Fibroblast of lung (primary cell): ENCODE measurements around the gene BCL7A. TPM values are rescaled to one million over a fixed set of nuclear protein-coding genes. Genes with fewer than 3 reads are reported as not detected.
"Not testable (repeated sequence)": the region's sequence is repeated elsewhere in the genome, so short reads cannot be mapped to it uniquely, and the experiment has no call there.

Experiments used
- DNase-seq, 2 donors: peaks; one replicate each; pipeline versions ENCODE4 v3.0.0 to v3.0.0-alpha.2; 2010; ENCODE audit warnings: low read depth in 2 of 2
- H2AFZ ChIP-seq: 2 replicates; pipeline ENCODE4 v1.5.1; 2012; ENCODE audit warnings: low read length, control low read depth, inconsistent platforms
- H3K27ac ChIP-seq: 2 replicates; pipeline ENCODE4 v1.5.1; 2011; ENCODE audit warnings: low read length, control low read depth; ENCODE audit not compliant: insufficient read depth
- H3K27me3 ChIP-seq: 2 replicates; pipeline ENCODE4 v1.5.1; 2011; ENCODE audit warnings: mild to moderate bottlenecking, low read length; ENCODE audit not compliant: control insufficient read depth, insufficient read depth
- H3K36me3 ChIP-seq: 2 replicates; pipeline ENCODE4 v1.5.1; 2011; ENCODE audit warnings: low read length; ENCODE audit not compliant: control insufficient read depth, insufficient read depth
- H3K4me1 ChIP-seq: 2 replicates; pipeline ENCODE4 v1.5.1; 2011; ENCODE audit warnings: low read length; ENCODE audit not compliant: control insufficient read depth, insufficient read depth; ENCODE audit errors: extremely low read depth
- H3K4me2 ChIP-seq: 2 replicates; pipeline ENCODE4 v1.5.1; 2011; ENCODE audit warnings: low read length, control low read depth; ENCODE audit not compliant: insufficient read depth; ENCODE audit errors: extremely low read depth
- H3K4me3 ChIP-seq, 4 experiments: fragments of 200-600 bp in 1 of 4; sonication (generic) in 1 of 4; replicated peaks in 1 of 4; 2 replicates each; pipeline ENCODE4 v1.5.1; 2011 to 2016; ENCODE audit warnings: low read length in 4 of 4, low read depth in 3 of 4, mild to moderate bottlenecking in 3 of 4, control low read depth in 2 of 4, inconsistent platforms in 1 of 4, mixed read lengths in 1 of 4; ENCODE audit not compliant: insufficient read depth in 1 of 4; ENCODE audit errors: control extremely low read depth in 1 of 4
- H3K79me2 ChIP-seq: 2 replicates; pipeline ENCODE4 v1.5.1; 2012; ENCODE audit warnings: mild to moderate bottlenecking, low read length, inconsistent platforms; ENCODE audit not compliant: control insufficient read depth, insufficient read depth
- H3K9ac ChIP-seq: 2 replicates; pipeline ENCODE4 v1.5.1; 2011; ENCODE audit warnings: mild to moderate bottlenecking, low read length, control low read depth; ENCODE audit not compliant: insufficient read depth
- H3K9me3 ChIP-seq: 2 replicates; pipeline ENCODE4 v1.5.1; 2012; ENCODE audit warnings: low read depth, low read length; ENCODE audit not compliant: control insufficient read depth, insufficient read depth
- H4K20me1 ChIP-seq: 2 replicates; pipeline ENCODE4 v1.5.1; 2011; ENCODE audit warnings: low read length; ENCODE audit not compliant: control insufficient read depth, insufficient read depth; ENCODE audit errors: extremely low read depth
- EZH2 ChIP-seq: IDR thresholded peaks from 2 replicates; pipeline ENCODE4 v1.5.1; 2012; ENCODE audit warnings: low read length, control low read depth, mild to moderate bottlenecking; ENCODE audit errors: missing control alignments
- polyA plus RNA-seq, 2 donors: library from polyadenylated mRNA; depleted of rRNA in 1 of 2; stranded (reverse) in 1 of 2; unstranded in 1 of 2; fragments of >200 nt; gene quantifications; 2 replicates each; pipeline ENCODE4 v1.2.1, GENCODE V29; 2011 to 2012; ENCODE audit warnings: missing spikeins in 1 of 2
- total RNA-seq: library from RNA; depleted of rRNA; stranded (reverse); fragments of >200 nt; gene quantifications from 2 replicates; pipeline ENCODE4 v1.2.1, GENCODE V29; 2014
- TF ChIP-seq, protein P1 (sequence below), 2 donors: IDR thresholded peaks in 1 of 2; conservative IDR thresholded peaks in 1 of 2; 1 replicate in 1 of 2; 2 replicates in 1 of 2; pipeline ENCODE4 v1.5.1; 2011 to 2012; ENCODE audit warnings: low read length in 2 of 2, control low read depth in 1 of 2, inconsistent platforms in 1 of 2, low read depth in 1 of 2, mild to moderate bottlenecking in 1 of 2

Gene BCL7A
- total and polyA plus RNA-seq, 2 donors (not counting 1 experiment from before 2014, with no cell fraction given), result 3.8 to 7.4 TPM

DNA sequence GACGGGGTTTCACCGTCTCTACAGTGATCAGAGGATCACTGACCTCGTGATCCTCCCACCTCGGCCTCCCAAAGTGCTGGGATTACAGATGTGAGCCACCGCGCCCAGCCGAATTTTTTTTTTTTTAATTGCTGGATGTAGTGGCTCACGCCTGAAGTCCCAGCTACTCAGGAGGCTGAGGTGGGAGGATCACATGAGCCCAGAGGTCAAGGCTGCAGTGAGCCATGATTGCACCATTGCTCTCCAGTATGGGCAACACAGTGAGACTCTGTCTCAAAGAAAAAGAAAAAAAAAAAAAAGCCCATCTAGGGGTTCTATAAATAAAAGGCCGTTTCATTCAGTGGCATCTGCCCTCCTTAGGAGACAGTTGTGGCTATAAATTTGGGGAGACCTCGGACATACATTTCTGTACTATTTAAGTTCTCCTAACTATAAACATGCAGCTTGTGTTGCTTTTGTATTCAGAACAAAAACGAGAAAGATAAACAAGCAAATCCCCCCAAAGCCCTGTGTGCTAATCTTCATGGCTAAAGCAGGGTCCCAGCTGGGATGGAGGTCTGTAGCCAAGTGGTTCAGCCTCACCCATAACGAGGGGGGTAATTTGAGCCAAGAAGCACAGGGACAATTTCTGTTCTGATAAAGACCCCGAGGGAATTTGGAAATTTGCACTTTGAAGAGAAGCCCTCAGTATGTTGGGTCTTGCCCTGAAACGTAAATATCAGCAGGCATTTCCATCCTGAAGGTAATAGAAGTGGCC is 35.0 kb upstream of the BCL7A start:
- H3K27ac ChIP-seq, result no peak overlapping the region
- no peak overlapping the region for H3K4me3 ChIP-seq
- no peaks in the 10 kb centered on the region for H4K20me1 ChIP-seq
- no peak overlapping the region for H3K4me2 ChIP-seq
- no peaks in the 10 kb centered on the region for H3K27me3 ChIP-seq
- H3K9me3 ChIP-seq, result no peaks in the 10 kb centered on the region
- H3K36me3 ChIP-seq, result no peaks in the 10 kb centered on the region
- H2AFZ ChIP-seq, result no peak overlapping the region
- TF ChIP-seq EZH2, result no peak
- TF ChIP-seq, protein P1, sequence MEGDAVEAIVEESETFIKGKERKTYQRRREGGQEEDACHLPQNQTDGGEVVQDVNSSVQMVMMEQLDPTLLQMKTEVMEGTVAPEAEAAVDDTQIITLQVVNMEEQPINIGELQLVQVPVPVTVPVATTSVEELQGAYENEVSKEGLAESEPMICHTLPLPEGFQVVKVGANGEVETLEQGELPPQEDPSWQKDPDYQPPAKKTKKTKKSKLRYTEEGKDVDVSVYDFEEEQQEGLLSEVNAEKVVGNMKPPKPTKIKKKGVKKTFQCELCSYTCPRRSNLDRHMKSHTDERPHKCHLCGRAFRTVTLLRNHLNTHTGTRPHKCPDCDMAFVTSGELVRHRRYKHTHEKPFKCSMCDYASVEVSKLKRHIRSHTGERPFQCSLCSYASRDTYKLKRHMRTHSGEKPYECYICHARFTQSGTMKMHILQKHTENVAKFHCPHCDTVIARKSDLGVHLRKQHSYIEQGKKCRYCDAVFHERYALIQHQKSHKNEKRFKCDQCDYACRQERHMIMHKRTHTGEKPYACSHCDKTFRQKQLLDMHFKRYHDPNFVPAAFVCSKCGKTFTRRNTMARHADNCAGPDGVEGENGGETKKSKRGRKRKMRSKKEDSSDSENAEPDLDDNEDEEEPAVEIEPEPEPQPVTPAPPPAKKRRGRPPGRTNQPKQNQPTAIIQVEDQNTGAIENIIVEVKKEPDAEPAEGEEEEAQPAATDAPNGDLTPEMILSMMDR (conservative IDR thresholded peaks at IDR 0.05 in 1 of 2, IDR thresholded peaks at IDR 0.05 in 1 of 2; ENCODE audit: low read depth in 1 of 2, low read length in 2 of 2), result no peak
- H3K9ac ChIP-seq, result no peak overlapping the region
- peaks cover 2% of the 10 kb centered on the region for H3K4me1 ChIP-seq
- no peak for DNase-seq
- no peaks in the 10 kb centered on the region for H3K79me2 ChIP-seq

DNA sequence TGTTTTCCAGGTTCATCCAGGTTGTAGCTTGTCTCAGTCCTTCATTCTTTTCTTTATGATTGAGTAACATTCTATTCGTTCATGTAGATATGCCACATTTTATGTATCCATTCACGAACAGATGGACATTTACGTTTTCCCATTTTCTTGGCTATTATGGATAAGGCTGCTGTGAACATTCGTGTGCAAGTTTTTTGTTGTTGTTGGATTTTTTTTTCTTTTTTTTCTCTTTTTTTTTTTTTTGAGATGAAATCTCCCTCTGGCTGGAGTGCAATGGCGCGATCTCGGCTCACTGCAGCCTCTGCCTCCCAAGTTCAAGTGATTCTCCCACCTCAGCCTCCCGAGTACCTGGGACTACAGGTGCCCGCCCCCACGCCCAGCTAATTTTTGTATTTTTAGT is 33.2 kb upstream of the BCL7A start:
- not testable (repeated sequence) for H3K27ac ChIP-seq, H3K27me3 ChIP-seq, H3K36me3 ChIP-seq, H2AFZ ChIP-seq, DNase-seq, H3K79me2 ChIP-seq, H3K9ac ChIP-seq, H3K4me3 ChIP-seq, H4K20me1 ChIP-seq, H3K9me3 ChIP-seq, H3K4me2 ChIP-seq, H3K4me1 ChIP-seq

DNA sequence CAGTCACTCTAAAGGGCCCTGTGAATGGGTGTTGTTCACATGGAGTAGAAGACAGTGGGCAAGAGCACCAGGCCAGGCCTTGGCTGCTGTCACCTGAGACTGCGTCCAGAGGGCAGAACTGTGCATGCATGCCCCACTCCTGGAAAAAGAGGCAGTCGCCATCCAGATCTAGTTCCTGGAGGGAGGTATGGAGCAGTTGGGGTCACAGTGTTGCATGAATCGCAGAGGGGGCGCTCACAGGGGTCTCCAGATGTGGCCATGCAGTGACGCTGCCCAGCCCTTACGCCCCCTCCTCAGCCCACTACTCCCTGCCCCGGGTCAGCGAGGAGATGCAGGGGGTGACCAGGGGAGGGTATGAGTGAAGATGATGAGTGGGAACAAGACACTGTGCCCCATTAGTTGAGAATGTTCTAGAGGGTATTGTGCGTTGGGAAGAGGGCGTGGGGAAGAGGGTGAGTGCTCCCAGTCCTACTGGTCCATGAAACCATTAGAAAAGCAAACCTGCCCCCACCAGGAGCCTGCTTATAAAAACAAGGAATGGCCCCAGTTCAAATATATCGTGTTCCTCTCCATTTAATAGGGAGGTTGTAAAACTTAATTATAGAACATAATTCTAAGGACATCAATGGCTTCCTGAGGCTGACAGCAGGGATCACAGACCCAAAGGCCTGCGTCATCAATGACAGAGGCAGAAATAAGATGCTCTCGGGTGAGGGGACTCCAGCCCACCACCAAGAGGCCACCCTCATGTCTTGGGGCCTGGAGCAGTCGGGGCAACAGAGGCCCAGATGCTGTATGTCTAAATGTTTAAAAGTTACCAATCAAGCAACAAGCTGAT is 32.2 kb upstream of the BCL7A start:
- H3K27me3 ChIP-seq, result no peaks in the 10 kb centered on the region
- no peak for DNase-seq
- H3K79me2 ChIP-seq, result no peaks in the 10 kb centered on the region
- H3K4me2 ChIP-seq, result no peak overlapping the region
- H4K20me1 ChIP-seq, result no peaks in the 10 kb centered on the region
- H3K27ac ChIP-seq, result no peak overlapping the region
- no peak overlapping the region for H3K9ac ChIP-seq
- no peaks in the 10 kb centered on the region for H3K36me3 ChIP-seq
- TF ChIP-seq, protein P1 (conservative IDR thresholded peaks at IDR 0.05 in 1 of 2, IDR thresholded peaks at IDR 0.05 in 1 of 2; ENCODE audit: low read depth in 1 of 2, low read length in 2 of 2), result no peak
- no peak for TF ChIP-seq EZH2
- no peaks in the 10 kb centered on the region for H3K9me3 ChIP-seq
- peaks cover 10% of the 10 kb centered on the region for H3K4me1 ChIP-seq
- no peak overlapping the region for H2AFZ ChIP-seq
- no peak overlapping the region for H3K4me3 ChIP-seq
